Testis (tissue), 3 donors: ENCODE results near the gene RNASE8. TPM values are rescaled to one million over a fixed set of nuclear protein-coding genes. Genes with fewer than 3 reads are reported as not detected.

Source experiments
- DNase-seq: peaks from one replicate; pipeline ENCODE4 v3.0.0-alpha.2; 2019
- H3K27ac ChIP-seq, 2 donors: fragments of 200-600 bp; sonication (generic); one replicate each; pipeline ENCODE4 v1.5.1; 2019
- H3K27me3 ChIP-seq: fragments of 200-600 bp; sonication (generic); one replicate; pipeline ENCODE4 v1.5.1; 2019
- H3K36me3 ChIP-seq: fragments of 200-600 bp; sonication (generic); one replicate; pipeline ENCODE4 v1.5.1; 2017; ENCODE audit warnings: low read depth; ENCODE audit errors: missing control alignments
- H3K4me1 ChIP-seq: fragments of 200-600 bp; sonication (generic); one replicate; pipeline ENCODE4 v1.5.1; 2019
- H3K4me3 ChIP-seq, 2 donors: fragments of 200-600 bp; sonication (generic); one replicate each; pipeline ENCODE4 v1.5.1; 2017 to 2019
- H3K9me3 ChIP-seq: fragments of 200-600 bp; sonication (generic); one replicate; pipeline ENCODE4 v1.5.1; 2017
- POLR2A ChIP-seq: fragments of 450-650 bp; IDR thresholded peaks from one replicate; pipeline ENCODE4 v1.6.1; 2017; ENCODE audit warnings: antibody characterized with exemption, mild to moderate bottlenecking, moderate library complexity
- WGBS, 2 donors: methylation state at CpG; one replicate each; pipeline ENCODE4 v1.1.5; 2018; 5-methylcytosine and 5-hydroxymethylcytosine counted together
- intact Hi-C: fragments of 100-400 bp; cut with DNase I; formaldehyde crosslinking; loops from one replicate; pipeline ENCODE4 v1.15.1; 2023; ENCODE audit warnings: low total_unique reads
- polyA plus RNA-seq: library from polyadenylated mRNA; stranded (reverse); fragments of 350-450 nt; fragmentation: Illumina TruSeq; extraction: RNeasy Lipid Tissue Mini Kit (QIAGEN cat#74804); gene quantifications from one replicate; pipeline ENCODE4 v1.2.3, GENCODE V29; 2014; ENCODE audit warnings: low read depth, low replicate concordance; ENCODE audit not compliant: insufficient read depth
- total RNA-seq, 2 donors: library from RNA; depleted of rRNA; stranded (reverse); fragments of >200 nt; gene quantifications; one replicate each; pipeline ENCODE4 v1.2.3, GENCODE V29; 2016
- TF ChIP-seq, protein P1 (sequence below), 3 experiments: fragments of 450-650 bp in 2 of 3; fragments of 200-600 bp in 1 of 3; sonication (generic) in 1 of 3; IDR thresholded peaks; one replicate each; pipeline ENCODE4 v1.5.1; 2016 to 2019; ENCODE audit warnings: antibody characterized with exemption in 3 of 3, mild to moderate bottlenecking in 2 of 3, moderate library complexity in 1 of 3

The RNASE8 gene
- total and polyA plus RNA-seq, 3 donors from 2014 or later, result not detected

GRCh38 chr14:21015312-21015711, 42.3 kb upstream of the RNASE8 start:
- no peak for DNase-seq
- TF ChIP-seq, protein P1, sequence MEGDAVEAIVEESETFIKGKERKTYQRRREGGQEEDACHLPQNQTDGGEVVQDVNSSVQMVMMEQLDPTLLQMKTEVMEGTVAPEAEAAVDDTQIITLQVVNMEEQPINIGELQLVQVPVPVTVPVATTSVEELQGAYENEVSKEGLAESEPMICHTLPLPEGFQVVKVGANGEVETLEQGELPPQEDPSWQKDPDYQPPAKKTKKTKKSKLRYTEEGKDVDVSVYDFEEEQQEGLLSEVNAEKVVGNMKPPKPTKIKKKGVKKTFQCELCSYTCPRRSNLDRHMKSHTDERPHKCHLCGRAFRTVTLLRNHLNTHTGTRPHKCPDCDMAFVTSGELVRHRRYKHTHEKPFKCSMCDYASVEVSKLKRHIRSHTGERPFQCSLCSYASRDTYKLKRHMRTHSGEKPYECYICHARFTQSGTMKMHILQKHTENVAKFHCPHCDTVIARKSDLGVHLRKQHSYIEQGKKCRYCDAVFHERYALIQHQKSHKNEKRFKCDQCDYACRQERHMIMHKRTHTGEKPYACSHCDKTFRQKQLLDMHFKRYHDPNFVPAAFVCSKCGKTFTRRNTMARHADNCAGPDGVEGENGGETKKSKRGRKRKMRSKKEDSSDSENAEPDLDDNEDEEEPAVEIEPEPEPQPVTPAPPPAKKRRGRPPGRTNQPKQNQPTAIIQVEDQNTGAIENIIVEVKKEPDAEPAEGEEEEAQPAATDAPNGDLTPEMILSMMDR (IDR thresholded peaks at IDR 0.05), result no peak
- no peak for TF ChIP-seq POLR2A
- no peak overlapping the region for H3K4me3 ChIP-seq
- H3K9me3 ChIP-seq, result no peaks in the 10 kb centered on the region
- intact Hi-C loops, result loop anchor here (10.0 kb wide), 1 partner anchor 79 kb away; the partner anchor contains the start of gene ZNF219
- no peak overlapping the region for H3K27ac ChIP-seq
- peaks cover 3% of the 10 kb centered on the region for H3K4me1 ChIP-seq
- no peaks in the 10 kb centered on the region for H3K27me3 ChIP-seq
- H3K36me3 ChIP-seq, result no peaks in the 10 kb centered on the region
- WGBS, 2 donors, result 67 to 71% methylated on average over 6 of the region's 6 CpGs

- Histone ChIP-seq H3K27me3 (no peaks in the 10 kb centered on the region), H3K4me3 (no peak overlapping the region), H3K36me3 (no peaks in the 10 kb centered on the region), H3K9me3 (no peaks in the 10 kb centered on the region), H3K4me1 (peaks cover 3% of the 10 kb centered on the region), H3K27ac (no peak overlapping the region)
- WGBS, 2 donors, result 74 to 85% methylated on average over 9 of the region's 9 CpGs
- TF ChIP-seq POLR2A, result no peak
- TF ChIP-seq, protein P1 (IDR thresholded peaks at IDR 0.05), result no peak
- intact Hi-C loops, result loop anchor here (10.0 kb wide), 1 partner anchor 78 kb away; the partner anchor contains the start of gene ZNF219
- no peak for DNase-seq
Measured at GRCh38 chr14:21016413-21017190, 41.0 kb upstream of the RNASE8 start.

DNA sequence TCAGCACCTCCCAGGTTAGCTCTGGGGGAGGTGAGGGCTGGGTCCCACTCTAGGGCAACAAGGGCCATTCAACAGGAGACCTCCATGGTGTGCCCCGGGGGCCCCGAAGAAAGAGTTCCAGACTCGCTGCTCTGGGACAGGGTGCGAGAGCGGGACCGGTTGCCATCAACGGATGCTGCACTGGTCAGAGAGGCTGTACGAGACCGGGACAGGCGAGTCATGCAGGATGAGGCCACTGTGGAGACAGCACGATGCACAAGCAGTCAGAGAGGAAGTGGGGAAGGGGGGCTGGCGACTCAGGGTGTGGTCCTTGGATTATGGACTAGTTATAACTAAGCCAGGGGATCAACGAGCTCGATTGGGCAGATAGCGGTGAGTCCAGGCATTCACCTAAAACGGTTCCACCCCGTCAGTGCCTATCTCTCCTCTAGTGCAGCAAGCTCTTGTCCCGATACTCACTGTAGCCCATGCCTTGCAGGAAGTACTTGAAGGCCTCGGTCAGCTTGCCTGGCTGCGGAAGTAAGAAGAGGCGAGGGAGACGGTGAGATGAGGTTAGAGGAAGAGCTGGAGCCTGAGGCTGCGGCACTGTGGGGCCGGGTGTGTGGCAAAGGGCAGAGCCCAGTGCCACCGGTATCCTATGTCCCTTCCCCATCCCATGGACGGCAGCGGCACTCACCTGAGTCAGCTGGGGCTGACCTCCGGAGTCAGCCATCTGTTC, 39.9 kb upstream of the RNASE8 start:
- Histone ChIP-seq H3K4me1 (peaks cover 11% of the 10 kb centered on the region), H3K27ac (no peak overlapping the region), H3K9me3 (no peaks in the 10 kb centered on the region), H3K4me3 (no peak overlapping the region), H3K36me3 (no peaks in the 10 kb centered on the region), H3K27me3 (no peaks in the 10 kb centered on the region)
- TF ChIP-seq, protein P1 (IDR thresholded peaks at IDR 0.05), result no peak
- no peak for TF ChIP-seq POLR2A
- DNase-seq, result no peak
- intact Hi-C loops, result loop anchor here (10.0 kb wide), 1 partner anchor 77 kb away; the partner anchor contains the start of gene ZNF219
- WGBS, 2 donors, result 74 to 80% methylated on average over 21 to 28 of the region's 28 CpGs

GRCh38 chr14:21018286-21018685, 39.3 kb upstream of the RNASE8 start:
- DNase-seq, result no peak
- H3K9me3 ChIP-seq, result no peaks in the 10 kb centered on the region
- H3K27me3 ChIP-seq, result no peaks in the 10 kb centered on the region
- WGBS, 2 donors, result 61 to 68% methylated on average over 7 of the region's 7 CpGs
- peaks cover 17% of the 10 kb centered on the region for H3K4me1 ChIP-seq
- H3K27ac ChIP-seq, result no peak overlapping the region
- H3K4me3 ChIP-seq, result no peak overlapping the region
- no peak for TF ChIP-seq POLR2A
- TF ChIP-seq, protein P1 (IDR thresholded peaks at IDR 0.05), result no peak
- intact Hi-C loops, result loop anchor here (10.0 kb wide), 1 partner anchor 77 kb away; the partner anchor contains the start of gene ZNF219
- H3K36me3 ChIP-seq, result no peaks in the 10 kb centered on the region
